HEK293 (cell line): Measurements from ENCODE around the gene NOC2L.

Experiments
- ATF2 ChIP-seq: fragments of 450-650 bp; formaldehyde crosslinking; IDR thresholded peaks from 2 replicates; pipeline ENCODE4 v1.5.1; 2016; ENCODE audit warnings: missing biosample characterization, missing genetic modification characterization, low read depth
- BCL11A ChIP-seq: fragments of 450-650 bp; formaldehyde crosslinking; IDR thresholded peaks from 2 replicates; pipeline ENCODE4 v1.5.1; 2016; ENCODE audit warnings: low read depth, missing biosample characterization, missing genetic modification characterization
- GLIS2 ChIP-seq: fragments of 450-650 bp; formaldehyde crosslinking; IDR thresholded peaks from 2 replicates; pipeline ENCODE4 v1.5.1; 2016; ENCODE audit warnings: missing biosample characterization, missing genetic modification characterization
- HIC1 ChIP-seq: fragments of 450-650 bp; formaldehyde crosslinking; IDR thresholded peaks from 2 replicates; pipeline ENCODE4 v1.5.1; 2016; ENCODE audit warnings: missing biosample characterization, missing genetic modification characterization
- HOXD13 ChIP-seq: sonication (generic); formaldehyde crosslinking; IDR thresholded peaks from 2 replicates; pipeline ENCODE4 v1.8.0; 2022; ENCODE audit warnings: missing genetic modification reagents, borderline replicate concordance
- IKZF3 ChIP-seq: fragments of 450-650 bp; IDR thresholded peaks from 2 replicates; pipeline ENCODE4 v1.5.0; 2018; ENCODE audit warnings: missing biosample characterization, mild to moderate bottlenecking, missing genetic modification characterization, moderate library complexity
- KLF1 ChIP-seq: fragments of 450-650 bp; formaldehyde crosslinking; IDR thresholded peaks from 2 replicates; pipeline ENCODE4 v1.5.1; 2016; ENCODE audit warnings: missing biosample characterization, missing genetic modification characterization
- KLF8 ChIP-seq: fragments of 450-650 bp; formaldehyde crosslinking; IDR thresholded peaks from 2 replicates; pipeline ENCODE4 v1.5.1; 2016; ENCODE audit warnings: missing biosample characterization, missing genetic modification characterization
- MEIS1 ChIP-seq: sonication (generic); formaldehyde crosslinking; IDR thresholded peaks from 2 replicates; pipeline ENCODE4 v1.8.1; 2022; ENCODE audit warnings: missing genetic modification reagents, mild to moderate bottlenecking, borderline replicate concordance
- ZBTB8A ChIP-seq: fragments of 450-650 bp; formaldehyde crosslinking; IDR thresholded peaks from 2 replicates; pipeline ENCODE4 v1.5.1; 2016; ENCODE audit warnings: missing biosample characterization, missing genetic modification characterization
- ZFP41 ChIP-seq: fragments of 450-650 bp; formaldehyde crosslinking; IDR thresholded peaks from 2 replicates; pipeline ENCODE4 v1.5.1; 2016; ENCODE audit warnings: missing biosample characterization, missing genetic modification characterization, borderline replicate concordance
- ZNF10 ChIP-seq: fragments of 450-650 bp; formaldehyde crosslinking; IDR thresholded peaks from 2 replicates; pipeline ENCODE4 v1.5.1; 2017; ENCODE audit warnings: missing biosample characterization, missing genetic modification characterization
- ZNF140 ChIP-seq: fragments of 450-650 bp; formaldehyde crosslinking; IDR thresholded peaks from 2 replicates; pipeline ENCODE4 v1.5.1; 2016; ENCODE audit warnings: missing biosample characterization, missing genetic modification characterization
- ZNF175 ChIP-seq: fragments of 450-650 bp; formaldehyde crosslinking; IDR thresholded peaks from 2 replicates; pipeline ENCODE4 v1.5.1; 2016; ENCODE audit warnings: missing biosample characterization, missing genetic modification characterization
- ZNF223 ChIP-seq: fragments of 450-650 bp; formaldehyde crosslinking; IDR thresholded peaks from 2 replicates; pipeline ENCODE4 v1.5.1; 2016; ENCODE audit warnings: missing biosample characterization, missing genetic modification characterization
- ZNF311 ChIP-seq: fragments of 450-650 bp; formaldehyde crosslinking; IDR thresholded peaks from 2 replicates; pipeline ENCODE4 v1.5.1; 2017; ENCODE audit warnings: missing biosample characterization, missing genetic modification characterization, borderline replicate concordance
- ZNF324 ChIP-seq: fragments of 450-650 bp; formaldehyde crosslinking; IDR thresholded peaks from 2 replicates; pipeline ENCODE4 v1.5.1; 2016; ENCODE audit warnings: missing biosample characterization, missing genetic modification characterization
- ZNF394 ChIP-seq: fragments of 450-650 bp; formaldehyde crosslinking; IDR thresholded peaks from 2 replicates; pipeline ENCODE4 v1.5.1; 2016; ENCODE audit warnings: missing biosample characterization, missing genetic modification characterization, mild to moderate bottlenecking, moderate library complexity, borderline replicate concordance
- ZNF658 ChIP-seq: fragments of 450-650 bp; formaldehyde crosslinking; IDR thresholded peaks from 2 replicates; pipeline ENCODE4; 2016; ENCODE audit warnings: missing biosample characterization, missing genetic modification characterization
- ZNF660 ChIP-seq: fragments of 450-650 bp; IDR thresholded peaks from 2 replicates; pipeline ENCODE4 v1.5.1; 2018; ENCODE audit warnings: missing biosample characterization, mild to moderate bottlenecking, missing genetic modification characterization
- ZNF664 ChIP-seq: fragments of 450-650 bp; formaldehyde crosslinking; IDR thresholded peaks from 2 replicates; pipeline ENCODE4 v1.5.1; 2016; ENCODE audit warnings: missing biosample characterization, missing genetic modification characterization
- ZNF747 ChIP-seq: fragments of 450-650 bp; formaldehyde crosslinking; IDR thresholded peaks from 2 replicates; pipeline ENCODE4 v1.5.1; 2016; ENCODE audit warnings: missing biosample characterization, missing genetic modification characterization
- ZNF785 ChIP-seq: fragments of 450-650 bp; formaldehyde crosslinking; IDR thresholded peaks from 2 replicates; pipeline ENCODE4 v1.5.1; 2016; ENCODE audit warnings: missing biosample characterization, missing genetic modification characterization
- ZNF843 ChIP-seq: fragments of 450-650 bp; formaldehyde crosslinking; IDR thresholded peaks from 2 replicates; pipeline ENCODE4 v1.5.1; 2016; ENCODE audit warnings: missing biosample characterization, missing genetic modification characterization
- TF ChIP-seq, protein P1 (sequence below): fragments of 450-650 bp; formaldehyde crosslinking; IDR thresholded peaks from 2 replicates; pipeline ENCODE4 v1.5.1; 2016; ENCODE audit warnings: missing biosample characterization, missing genetic modification characterization
- TF ChIP-seq, protein P2 (sequence below): fragments of 450-650 bp; formaldehyde crosslinking; IDR thresholded peaks from 2 replicates; pipeline ENCODE4; 2016; ENCODE audit warnings: missing biosample characterization, missing genetic modification characterization
- TF ChIP-seq, protein P3 (sequence below): IDR thresholded peaks from 2 replicates; pipeline ENCODE4 v1.6.1; 2011; ENCODE audit warnings: mild to moderate bottlenecking, low read depth, low read length, borderline replicate concordance
- TF ChIP-seq, protein P4 (sequence below): fragments of 450-650 bp; formaldehyde crosslinking; IDR thresholded peaks from 2 replicates; pipeline ENCODE4 v1.5.1; 2016; ENCODE audit warnings: missing biosample characterization, missing genetic modification characterization

The NOC2L gene

GRCh38 chr1:997993-998744 is 39.1 kb upstream of the NOC2L start (continued):
- no peak for TF ChIP-seq HOXD13 (CRISPR knock-in tag)
- peak; percentile 91 for TF ChIP-seq HIC1
- no peak for TF ChIP-seq ZNF140 (tag by site-specific recombination)
- TF ChIP-seq ZNF843 (tag by site-specific recombination) = 0 out of 2 replicates have a peak, but pooled peaks have one; percentile 17
- no peak for TF ChIP-seq ZNF175
- TF ChIP-seq, protein P1, sequence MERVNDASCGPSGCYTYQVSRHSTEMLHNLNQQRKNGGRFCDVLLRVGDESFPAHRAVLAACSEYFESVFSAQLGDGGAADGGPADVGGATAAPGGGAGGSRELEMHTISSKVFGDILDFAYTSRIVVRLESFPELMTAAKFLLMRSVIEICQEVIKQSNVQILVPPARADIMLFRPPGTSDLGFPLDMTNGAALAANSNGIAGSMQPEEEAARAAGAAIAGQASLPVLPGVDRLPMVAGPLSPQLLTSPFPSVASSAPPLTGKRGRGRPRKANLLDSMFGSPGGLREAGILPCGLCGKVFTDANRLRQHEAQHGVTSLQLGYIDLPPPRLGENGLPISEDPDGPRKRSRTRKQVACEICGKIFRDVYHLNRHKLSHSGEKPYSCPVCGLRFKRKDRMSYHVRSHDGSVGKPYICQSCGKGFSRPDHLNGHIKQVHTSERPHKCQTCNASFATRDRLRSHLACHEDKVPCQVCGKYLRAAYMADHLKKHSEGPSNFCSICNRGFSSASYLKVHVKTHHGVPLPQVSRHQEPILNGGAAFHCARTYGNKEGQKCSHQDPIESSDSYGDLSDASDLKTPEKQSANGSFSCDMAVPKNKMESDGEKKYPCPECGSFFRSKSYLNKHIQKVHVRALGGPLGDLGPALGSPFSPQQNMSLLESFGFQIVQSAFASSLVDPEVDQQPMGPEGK (tag by site-specific recombination) = peak; percentile 92
- no peak for TF ChIP-seq ZNF223 (tag by site-specific recombination)
- TF ChIP-seq ZNF660 (tag by site-specific recombination) = peak; percentile 24; the same call in 1 of the 2 replicates
- TF ChIP-seq KLF8 (tag by site-specific recombination) = peak; percentile 93
- TF ChIP-seq ZFP41 (tag by site-specific recombination) = no peak
- TF ChIP-seq GLIS2 (tag by site-specific recombination) = peak; percentile 85
- TF ChIP-seq ZNF324 (tag by site-specific recombination) = 0 out of 2 replicates have a peak, but pooled peaks have one; percentile 36
- TF ChIP-seq, protein P2, sequence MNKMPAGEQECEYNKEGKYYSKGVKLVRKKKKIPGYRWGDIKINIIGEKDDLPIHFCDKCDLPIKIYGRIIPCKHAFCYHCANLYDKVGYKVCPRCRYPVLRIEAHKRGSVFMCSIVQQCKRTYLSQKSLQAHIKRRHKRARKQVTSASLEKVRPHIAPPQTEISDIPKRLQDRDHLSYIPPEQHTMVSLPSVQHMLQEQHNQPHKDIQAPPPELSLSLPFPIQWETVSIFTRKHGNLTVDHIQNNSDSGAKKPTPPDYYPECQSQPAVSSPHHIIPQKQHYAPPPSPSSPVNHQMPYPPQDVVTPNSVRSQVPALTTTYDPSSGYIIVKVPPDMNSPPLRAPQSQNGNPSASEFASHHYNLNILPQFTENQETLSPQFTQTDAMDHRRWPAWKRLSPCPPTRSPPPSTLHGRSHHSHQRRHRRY (tag by site-specific recombination) = no peak
- TF ChIP-seq ATF2 (tag by site-specific recombination) = no peak
- TF ChIP-seq MEIS1 (CRISPR knock-in tag) = no peak
- TF ChIP-seq ZNF311 (tag by site-specific recombination) = no peak
- TF ChIP-seq, protein P3, sequence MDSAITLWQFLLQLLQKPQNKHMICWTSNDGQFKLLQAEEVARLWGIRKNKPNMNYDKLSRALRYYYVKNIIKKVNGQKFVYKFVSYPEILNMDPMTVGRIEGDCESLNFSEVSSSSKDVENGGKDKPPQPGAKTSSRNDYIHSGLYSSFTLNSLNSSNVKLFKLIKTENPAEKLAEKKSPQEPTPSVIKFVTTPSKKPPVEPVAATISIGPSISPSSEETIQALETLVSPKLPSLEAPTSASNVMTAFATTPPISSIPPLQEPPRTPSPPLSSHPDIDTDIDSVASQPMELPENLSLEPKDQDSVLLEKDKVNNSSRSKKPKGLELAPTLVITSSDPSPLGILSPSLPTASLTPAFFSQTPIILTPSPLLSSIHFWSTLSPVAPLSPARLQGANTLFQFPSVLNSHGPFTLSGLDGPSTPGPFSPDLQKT = no peak
- peak; percentile 87; the same call in 1 of the 2 replicates for TF ChIP-seq BCL11A (tag by site-specific recombination)
- TF ChIP-seq IKZF3 (tag by site-specific recombination) = peak; percentile 56
- TF ChIP-seq ZNF747 (tag by site-specific recombination) = no peak
- no peak for TF ChIP-seq ZNF785 (tag by site-specific recombination)
- TF ChIP-seq, protein P4, sequence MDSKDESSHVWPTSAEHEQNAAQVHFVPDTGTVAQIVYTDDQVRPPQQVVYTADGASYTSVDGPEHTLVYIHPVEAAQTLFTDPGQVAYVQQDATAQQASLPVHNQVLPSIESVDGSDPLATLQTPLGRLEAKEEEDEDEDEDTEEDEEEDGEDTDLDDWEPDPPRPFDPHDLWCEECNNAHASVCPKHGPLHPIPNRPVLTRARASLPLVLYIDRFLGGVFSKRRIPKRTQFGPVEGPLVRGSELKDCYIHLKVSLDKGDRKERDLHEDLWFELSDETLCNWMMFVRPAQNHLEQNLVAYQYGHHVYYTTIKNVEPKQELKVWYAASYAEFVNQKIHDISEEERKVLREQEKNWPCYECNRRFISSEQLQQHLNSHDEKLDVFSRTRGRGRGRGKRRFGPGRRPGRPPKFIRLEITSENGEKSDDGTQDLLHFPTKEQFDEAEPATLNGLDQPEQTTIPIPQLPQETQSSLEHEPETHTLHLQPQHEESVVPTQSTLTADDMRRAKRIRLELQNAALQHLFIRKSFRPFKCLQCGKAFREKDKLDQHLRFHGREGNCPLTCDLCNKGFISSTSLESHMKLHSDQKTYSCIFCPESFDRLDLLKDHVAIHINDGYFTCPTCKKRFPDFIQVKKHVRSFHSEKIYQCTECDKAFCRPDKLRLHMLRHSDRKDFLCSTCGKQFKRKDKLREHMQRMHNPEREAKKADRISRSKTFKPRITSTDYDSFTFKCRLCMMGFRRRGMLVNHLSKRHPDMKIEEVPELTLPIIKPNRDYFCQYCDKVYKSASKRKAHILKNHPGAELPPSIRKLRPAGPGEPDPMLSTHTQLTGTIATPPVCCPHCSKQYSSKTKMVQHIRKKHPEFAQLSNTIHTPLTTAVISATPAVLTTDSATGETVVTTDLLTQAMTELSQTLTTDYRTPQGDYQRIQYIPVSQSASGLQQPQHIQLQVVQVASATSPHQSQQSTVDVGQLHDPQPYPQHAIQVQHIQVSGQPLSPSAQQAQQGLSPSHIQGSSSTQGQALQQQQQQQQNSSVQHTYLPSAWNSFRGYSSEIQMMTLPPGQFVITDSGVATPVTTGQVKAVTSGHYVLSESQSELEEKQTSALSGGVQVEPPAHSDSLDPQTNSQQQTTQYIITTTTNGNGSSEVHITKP (tag by site-specific recombination) = no peak
- no peak; the same call in 1 of the 2 replicates for TF ChIP-seq ZNF394 (tag by site-specific recombination)
- TF ChIP-seq ZNF658 (tag by site-specific recombination) = no peak
- peak; percentile 94 for TF ChIP-seq KLF1 (tag by site-specific recombination)
- peak; percentile 94 for TF ChIP-seq ZBTB8A
- no peak for TF ChIP-seq ZNF664 (tag by site-specific recombination)
- TF ChIP-seq ZNF10 = no peak
